GM12892 (cell line): Measurements from ENCODE around the gene EXOC6B.

ENCODE experiments used
- DNase-seq: peaks from one replicate; pipeline ENCODE4 v3.0.0; 2011; ENCODE audit not compliant: insufficient read length
- FAIRE-seq: peaks from 2 replicates; lab custom pipeline; 2011; peaks lifted over from hg19 to GRCh38; lab: Jason Lieb, UNC
- POLR2A ChIP-seq: IDR thresholded peaks from 2 replicates; pipeline ENCODE4 v1.6.1; 2011; ENCODE audit warnings: low read depth, low read length, control low read depth
- POLR2AphosphoS5 ChIP-seq: IDR thresholded peaks from 2 replicates; pipeline ENCODE4 v1.6.1; 2011; ENCODE audit warnings: low read depth, low read length, control low read depth
- TAF1 ChIP-seq: IDR thresholded peaks from 2 replicates; pipeline ENCODE4 v1.6.1; 2011; ENCODE audit warnings: low read depth, mild to moderate bottlenecking, control low read depth, low read length, borderline replicate concordance

EXOC6B gene

DNA sequence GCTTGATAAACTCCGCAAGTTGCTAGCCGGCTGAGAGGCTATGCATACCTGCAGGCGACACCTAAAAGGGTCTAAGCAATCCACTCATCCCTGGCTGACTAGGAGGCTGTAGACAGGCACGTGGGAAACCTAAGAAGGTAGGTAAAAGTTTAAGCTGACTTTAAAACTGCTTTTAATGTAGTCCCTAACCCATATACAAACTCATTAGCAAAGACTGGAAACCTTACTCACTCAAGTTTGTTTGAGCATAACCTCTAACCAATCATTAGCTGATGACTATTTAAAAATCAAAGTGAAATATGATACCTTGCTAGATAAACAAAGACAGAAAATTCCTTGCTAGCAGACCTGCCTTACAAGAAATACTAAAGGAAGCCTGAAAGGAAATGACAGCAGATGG is 106.4 kb downstream of the EXOC6B start:
- TF ChIP-seq TAF1 (no peak), POLR2AphosphoS5 (no peak), POLR2A (no peak)
- DNase-seq (no peak), FAIRE-seq (no peak)

GRCh38 chr2:72718876-72719275 is 107.0 kb downstream of the EXOC6B start:
- DNase-seq, result no peak
- TF ChIP-seq TAF1 (no peak), POLR2AphosphoS5 (no peak), POLR2A (no peak)
- no peak for FAIRE-seq

GRCh38 chr2:72716601-72717000 is 109.2 kb downstream of the EXOC6B start:
- no peak for FAIRE-seq

DNA sequence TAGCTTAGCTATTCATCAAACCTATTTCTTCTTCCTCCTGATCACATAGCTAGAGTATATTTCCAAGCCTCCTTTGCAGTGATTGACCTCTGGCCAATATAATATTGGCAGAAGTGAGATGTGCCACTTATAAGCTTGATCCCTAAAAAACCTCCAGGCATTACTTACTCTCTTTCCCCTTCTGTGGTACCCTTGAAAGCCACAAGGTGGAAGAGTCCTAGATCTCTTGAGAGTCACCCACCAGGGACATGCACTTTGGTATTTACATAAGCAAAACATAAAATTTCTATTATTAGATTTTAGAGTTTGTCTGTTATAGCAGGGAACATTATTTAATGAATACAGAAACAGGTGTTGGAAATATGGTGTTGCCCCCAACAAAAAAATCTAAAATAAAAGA is 112.0 kb downstream of the EXOC6B start:
- DNase-seq (no peak), FAIRE-seq (no peak)

More at GRCh38 chr2:72716601-72717000, 109.2 kb downstream of the EXOC6B start:
- no peak for DNase-seq
- TF ChIP-seq POLR2A (no peak), POLR2AphosphoS5 (no peak), TAF1 (no peak)

DNA sequence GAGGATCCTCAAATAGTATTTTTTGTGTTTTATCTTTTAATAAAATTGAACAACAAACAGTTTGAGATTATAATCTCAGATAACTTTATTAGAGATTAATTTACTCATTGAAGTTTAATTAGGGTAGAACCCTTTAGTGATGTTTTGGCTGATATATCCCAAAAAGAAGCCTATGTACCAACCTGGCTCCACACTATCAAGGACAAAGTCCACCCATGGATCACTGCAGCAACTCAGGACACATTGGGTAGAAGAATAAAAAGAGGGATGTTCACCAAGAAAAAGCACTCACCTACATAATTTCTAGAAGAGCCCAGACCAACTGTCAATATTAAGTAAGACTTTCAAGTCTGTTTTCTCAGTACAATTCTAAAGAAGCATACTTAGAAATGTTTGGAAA is 112.9 kb downstream of the EXOC6B start:
- DNase-seq, result no peak
- no peak for FAIRE-seq
- TF ChIP-seq POLR2A, result no peak
- TF ChIP-seq TAF1, result no peak
- TF ChIP-seq POLR2AphosphoS5, result no peak

More for the DNA sequence above, 112.0 kb downstream of the EXOC6B start:
- TF ChIP-seq POLR2AphosphoS5 (no peak), POLR2A (no peak), TAF1 (no peak)

DNA sequence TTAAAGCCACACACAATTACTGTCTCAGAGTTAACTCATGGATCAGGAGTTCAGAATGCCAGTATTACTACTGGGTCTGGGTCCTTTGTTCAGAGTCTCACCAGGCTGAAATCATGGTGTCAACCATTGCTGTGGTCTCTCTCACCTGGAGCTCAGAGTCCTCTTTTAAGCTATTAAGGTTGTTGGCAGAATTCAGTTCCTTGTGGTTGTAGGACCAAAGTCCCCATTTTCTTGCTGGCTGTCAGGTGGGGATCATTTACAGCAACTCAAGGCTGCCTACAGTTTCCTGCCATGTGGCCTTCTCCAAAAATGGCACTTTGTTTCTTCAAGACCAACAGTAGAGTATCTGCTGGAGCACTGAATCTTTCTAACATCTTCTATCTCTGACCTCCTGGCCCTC is 113.5 kb downstream of the EXOC6B start:
- FAIRE-seq, result no peak
- TF ChIP-seq POLR2A (no peak), POLR2AphosphoS5 (no peak), TAF1 (no peak)

DNA sequence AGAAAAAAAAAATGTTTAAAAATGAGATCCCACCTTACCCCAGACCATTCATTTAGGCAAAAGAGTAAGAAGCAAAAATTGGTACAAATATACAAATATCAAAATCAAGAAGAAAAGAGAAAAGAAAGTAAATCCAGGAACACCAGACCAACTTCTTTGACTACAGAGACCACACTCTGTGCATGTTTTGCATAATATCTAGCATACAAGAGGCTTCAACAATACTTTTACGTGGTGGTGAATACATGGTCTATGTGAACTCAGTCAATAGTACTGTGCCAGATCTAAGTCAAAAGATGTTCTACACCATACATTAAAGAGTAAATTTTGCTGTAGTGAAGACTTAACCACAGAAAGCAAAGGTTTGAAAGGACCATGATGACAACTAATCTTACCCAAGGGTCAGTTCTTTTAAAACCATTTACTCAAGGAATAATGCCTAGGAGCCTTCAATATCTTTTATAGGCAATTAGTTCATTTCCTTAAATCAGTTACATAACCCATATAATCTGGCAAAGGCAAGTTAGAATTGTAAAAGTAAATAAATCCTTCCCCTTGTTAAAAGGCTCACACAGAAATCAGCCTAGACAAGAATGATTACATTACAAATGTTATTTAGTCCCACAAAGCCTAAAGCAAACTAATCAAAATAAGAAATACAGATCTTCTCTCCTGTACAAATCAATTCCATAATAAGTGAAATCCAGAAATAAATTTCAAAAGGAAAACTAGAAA is 115.2 kb downstream of the EXOC6B start:
- FAIRE-seq, result no peak
- TF ChIP-seq TAF1 (no peak), POLR2A (no peak), POLR2AphosphoS5 (no peak)
- no peak for DNase-seq

More for the DNA sequence above, 113.5 kb downstream of the EXOC6B start:
- DNase-seq, result no peak

GRCh38 chr2:72708236-72708635 is 117.6 kb downstream of the EXOC6B start:
- no peak for FAIRE-seq
- TF ChIP-seq POLR2A (no peak), TAF1 (no peak), POLR2AphosphoS5 (no peak)
- no peak for DNase-seq

DNA sequence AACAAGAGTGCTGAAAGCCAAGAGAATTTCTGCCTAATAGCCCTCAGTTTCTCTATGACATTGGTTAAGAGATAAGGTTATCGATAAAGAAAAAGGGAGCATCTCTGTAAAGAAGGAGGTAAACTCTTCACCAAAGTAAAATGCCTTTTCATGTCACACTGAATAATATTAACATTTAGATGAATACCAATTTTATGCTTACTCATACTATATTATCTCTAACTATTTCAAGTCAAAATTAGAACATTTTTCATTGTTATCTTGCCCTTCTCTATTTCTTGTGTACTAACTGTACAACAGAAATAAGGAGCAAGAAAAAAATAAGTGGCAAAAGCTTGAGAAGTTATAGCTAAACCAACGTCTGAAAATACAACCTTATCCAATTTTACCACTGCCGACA is 127.5 kb downstream of the EXOC6B start:
- FAIRE-seq (no peak), DNase-seq (no peak)
- no peak for TF ChIP-seq POLR2A
- no peak for TF ChIP-seq POLR2AphosphoS5
- TF ChIP-seq TAF1, result no peak

DNA sequence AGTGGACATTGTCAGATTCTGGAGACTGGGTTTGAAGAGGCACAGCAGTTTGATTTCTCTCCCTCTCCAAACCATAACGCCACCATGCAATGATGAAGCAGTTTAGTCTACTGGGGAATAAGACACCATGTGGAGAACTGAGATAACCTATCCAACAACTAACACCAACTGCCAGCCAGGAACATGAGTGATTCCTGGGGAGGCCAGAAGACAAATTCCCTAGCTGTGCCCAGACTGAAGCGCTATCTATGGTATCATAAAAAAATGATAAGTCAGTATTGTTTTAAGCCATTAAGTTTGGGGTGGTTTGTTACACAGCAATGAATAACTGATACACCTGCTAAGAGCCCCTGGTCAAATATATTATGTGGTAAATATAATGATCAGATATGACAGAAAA is 129.3 kb downstream of the EXOC6B start:
- FAIRE-seq (no peak), DNase-seq (no peak)
- TF ChIP-seq TAF1 (no peak), POLR2A (no peak), POLR2AphosphoS5 (no peak)

GRCh38 chr2:72695676-72696075 is 130.2 kb downstream of the EXOC6B start:
- TF ChIP-seq POLR2AphosphoS5, result no peak
- no peak for FAIRE-seq

DNA sequence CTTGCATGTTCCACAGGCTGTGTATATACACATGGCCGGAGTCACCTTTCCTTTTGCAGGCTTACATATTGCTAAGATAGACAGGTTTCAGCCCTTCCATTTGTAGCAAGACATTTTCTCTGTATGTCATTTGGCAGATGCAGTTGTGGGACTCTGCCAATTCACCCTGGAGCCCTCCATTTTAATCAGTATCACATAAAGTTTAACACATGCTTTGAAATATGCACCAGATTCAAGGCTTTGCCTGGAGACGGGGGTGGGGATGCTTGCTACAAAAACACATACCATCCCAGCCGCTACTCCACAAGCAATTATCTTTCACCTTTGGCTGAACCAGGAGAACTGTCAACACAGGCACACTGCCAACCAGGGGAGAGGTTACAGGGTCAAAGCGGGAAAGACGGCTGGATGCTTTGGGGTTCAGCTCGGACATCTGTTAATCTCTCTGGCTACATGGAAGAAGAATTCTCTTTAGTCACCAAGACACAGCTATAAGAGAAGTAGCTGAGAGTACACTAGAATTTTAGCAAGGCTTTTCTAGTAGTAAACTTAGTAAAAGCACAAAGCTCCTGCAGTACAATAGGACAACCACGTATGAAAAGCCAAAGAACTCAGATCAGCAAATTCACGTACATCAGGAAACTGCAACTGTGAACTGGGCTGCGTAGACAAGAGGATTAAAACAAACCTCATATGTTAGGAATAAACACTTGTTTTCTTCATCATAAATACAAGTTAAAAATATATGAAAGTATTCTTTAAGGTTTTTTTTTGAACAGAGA is 130.9 kb downstream of the EXOC6B start:
- DNase-seq, result no peak
- no peak for TF ChIP-seq POLR2A
- no peak for TF ChIP-seq TAF1
- TF ChIP-seq POLR2AphosphoS5, result no peak
- no peak for FAIRE-seq

More at GRCh38 chr2:72695676-72696075, 130.2 kb downstream of the EXOC6B start:
- no peak for DNase-seq
